Esophagus squamous epithelium (tissue), 4 donors: ENCODE measurements around the gene DLGAP1.

Source experiments
- POLR2A ChIP-seq, 4 donors: fragments of 450-650 bp; IDR thresholded peaks; one replicate each; pipeline ENCODE4 v1.6.1; 2017; ENCODE audit warnings: antibody characterized with exemption in 4 of 4, mild to moderate bottlenecking in 4 of 4, moderate library complexity in 3 of 4
- TF ChIP-seq, protein P1 (sequence below), 6 experiments: fragments of 450-650 bp in 4 of 6; fragments of 200-600 bp in 2 of 6; sonication (generic) in 2 of 6; IDR thresholded peaks; one replicate each; pipeline ENCODE4 v1.5.1; 2016 to 2019; ENCODE audit warnings: antibody characterized with exemption in 6 of 6, mild to moderate bottlenecking in 4 of 6, moderate library complexity in 4 of 6

- TF ChIP-seq, protein P1, sequence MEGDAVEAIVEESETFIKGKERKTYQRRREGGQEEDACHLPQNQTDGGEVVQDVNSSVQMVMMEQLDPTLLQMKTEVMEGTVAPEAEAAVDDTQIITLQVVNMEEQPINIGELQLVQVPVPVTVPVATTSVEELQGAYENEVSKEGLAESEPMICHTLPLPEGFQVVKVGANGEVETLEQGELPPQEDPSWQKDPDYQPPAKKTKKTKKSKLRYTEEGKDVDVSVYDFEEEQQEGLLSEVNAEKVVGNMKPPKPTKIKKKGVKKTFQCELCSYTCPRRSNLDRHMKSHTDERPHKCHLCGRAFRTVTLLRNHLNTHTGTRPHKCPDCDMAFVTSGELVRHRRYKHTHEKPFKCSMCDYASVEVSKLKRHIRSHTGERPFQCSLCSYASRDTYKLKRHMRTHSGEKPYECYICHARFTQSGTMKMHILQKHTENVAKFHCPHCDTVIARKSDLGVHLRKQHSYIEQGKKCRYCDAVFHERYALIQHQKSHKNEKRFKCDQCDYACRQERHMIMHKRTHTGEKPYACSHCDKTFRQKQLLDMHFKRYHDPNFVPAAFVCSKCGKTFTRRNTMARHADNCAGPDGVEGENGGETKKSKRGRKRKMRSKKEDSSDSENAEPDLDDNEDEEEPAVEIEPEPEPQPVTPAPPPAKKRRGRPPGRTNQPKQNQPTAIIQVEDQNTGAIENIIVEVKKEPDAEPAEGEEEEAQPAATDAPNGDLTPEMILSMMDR (IDR thresholded peaks at IDR 0.05), result no peak
- no peak for TF ChIP-seq POLR2A (IDR thresholded peaks at IDR 0.05)
Observed at GRCh38 chr18:3722649-3723433, 732.3 kb downstream of the DLGAP1 start.
